Forelimb muscle (tissue), 1 donor: Measurements from ENCODE around the gene FAM32A. TPM values are rescaled to one million over a fixed set of nuclear protein-coding genes. Genes with fewer than 3 reads are reported as not detected.

Experiments
- DNase-seq: peaks from one replicate; pipeline ENCODE4 v3.0.0-alpha.2; 2013; ENCODE audit warnings: low read depth
- polyA plus RNA-seq: library from polyadenylated mRNA; unstranded; fragments of 120-200 nt; gene quantifications from one replicate; pipeline ENCODE4 v1.2.1, GENCODE V29; 2013; ENCODE audit not compliant: insufficient read length

The FAM32A gene
- polyA plus RNA-seq, 1 donor = 63.2 TPM

- no peak for DNase-seq
Measured at GRCh38 chr19:16202320-16203255, 17.4 kb downstream of the FAM32A start.

GRCh38 chr19:16203256-16204004, 18.2 kb downstream of the FAM32A start:
- DNase-seq = no peak

- DNase-seq = no peak
Measured at GRCh38 chr19:16204005-16204294, 18.7 kb downstream of the FAM32A start.

- no peak for DNase-seq
Measured at GRCh38 chr19:16205205-16206045, 20.2 kb downstream of the FAM32A start.

GRCh38 chr19:16206046-16206605, 20.9 kb downstream of the FAM32A start:
- no peak for DNase-seq

- DNase-seq = no peak
Measured at GRCh38 chr19:16206637-16207036, 21.4 kb downstream of the FAM32A start.

- no peak for DNase-seq
Measured at GRCh38 chr19:16207063-16207462, 21.9 kb downstream of the FAM32A start.

- no peak for DNase-seq
Measured at GRCh38 chr19:16207490-16208025, 22.3 kb downstream of the FAM32A start.

GRCh38 chr19:16208064-16208759, 23.0 kb downstream of the FAM32A start:
- no peak for DNase-seq

- DNase-seq = no peak
Measured at GRCh38 chr19:16208847-16209665, 23.8 kb downstream of the FAM32A start.

GRCh38 chr19:16210168-16210567, 25.0 kb downstream of the FAM32A start:
- DNase-seq = no peak

GRCh38 chr19:16213076-16213475, 27.9 kb downstream of the FAM32A start:
- no peak for DNase-seq

GRCh38 chr19:16216744-16217670, 31.8 kb downstream of the FAM32A start:
- DNase-seq = no peak

- DNase-seq = no peak
Measured at GRCh38 chr19:16217716-16218451, 32.7 kb downstream of the FAM32A start.

GRCh38 chr19:16218851-16219250, 33.6 kb downstream of the FAM32A start:
- DNase-seq = no peak

GRCh38 chr19:16222806-16223205, 37.6 kb downstream of the FAM32A start:
- DNase-seq = no peak

GRCh38 chr19:16223746-16224145, 38.5 kb downstream of the FAM32A start:
- no peak for DNase-seq
